ENCODE measurements around the gene CLEC4G. TPM values are rescaled to one million over a fixed set of nuclear protein-coding genes. Genes with fewer than 3 reads are reported as not detected.

Gene CLEC4G
- total and polyA plus RNA-seq, 3 donors from 2014 or later, result 0.71 to 1.2 TPM; not detected in 1

GRCh38 chr19:7736148-7736547 lies 4.2 kb upstream of the CLEC4G start:
- Histone ChIP-seq H3K9me3 (no peaks in the 10 kb centered on the region), H3K27ac (no peak overlapping the region), H3K27me3 (no peaks in the 10 kb centered on the region), H3K4me1 (no peaks in the 10 kb centered on the region), H3K36me3 (ENCODE audit: low read depth, missing control alignments) (no peaks in the 10 kb centered on the region), H3K4me3 (no peak overlapping the region)
- 45 to 77% methylated on average over 1 of the region's 1 CpG for WGBS, 2 donors
- TF ChIP-seq POLR2A (IDR thresholded peaks at IDR 0.05), result no peak
- TF ChIP-seq, protein P1, sequence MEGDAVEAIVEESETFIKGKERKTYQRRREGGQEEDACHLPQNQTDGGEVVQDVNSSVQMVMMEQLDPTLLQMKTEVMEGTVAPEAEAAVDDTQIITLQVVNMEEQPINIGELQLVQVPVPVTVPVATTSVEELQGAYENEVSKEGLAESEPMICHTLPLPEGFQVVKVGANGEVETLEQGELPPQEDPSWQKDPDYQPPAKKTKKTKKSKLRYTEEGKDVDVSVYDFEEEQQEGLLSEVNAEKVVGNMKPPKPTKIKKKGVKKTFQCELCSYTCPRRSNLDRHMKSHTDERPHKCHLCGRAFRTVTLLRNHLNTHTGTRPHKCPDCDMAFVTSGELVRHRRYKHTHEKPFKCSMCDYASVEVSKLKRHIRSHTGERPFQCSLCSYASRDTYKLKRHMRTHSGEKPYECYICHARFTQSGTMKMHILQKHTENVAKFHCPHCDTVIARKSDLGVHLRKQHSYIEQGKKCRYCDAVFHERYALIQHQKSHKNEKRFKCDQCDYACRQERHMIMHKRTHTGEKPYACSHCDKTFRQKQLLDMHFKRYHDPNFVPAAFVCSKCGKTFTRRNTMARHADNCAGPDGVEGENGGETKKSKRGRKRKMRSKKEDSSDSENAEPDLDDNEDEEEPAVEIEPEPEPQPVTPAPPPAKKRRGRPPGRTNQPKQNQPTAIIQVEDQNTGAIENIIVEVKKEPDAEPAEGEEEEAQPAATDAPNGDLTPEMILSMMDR (IDR thresholded peaks at IDR 0.05), result no peak
- no peak for DNase-seq
- intact Hi-C loops (cut with DNase I; ENCODE audit: low total_unique reads), result no loop called here

- intact Hi-C loops (cut with DNase I; ENCODE audit: low total_unique reads), result no loop called here
- WGBS, 2 donors, result 66 to 71% methylated on average over 12 of the region's 12 CpGs
- DNase-seq, result no peak
- H3K9me3 ChIP-seq, result no peaks in the 10 kb centered on the region
- H3K4me3 ChIP-seq, result no peak overlapping the region
- no peaks in the 10 kb centered on the region for H3K36me3 ChIP-seq (ENCODE audit: low read depth, missing control alignments)
- H3K27me3 ChIP-seq, result no peaks in the 10 kb centered on the region
- no peak for TF ChIP-seq POLR2A (IDR thresholded peaks at IDR 0.05)
- H3K27ac ChIP-seq, result no peak overlapping the region
- peaks cover 3% of the 10 kb centered on the region for H3K4me1 ChIP-seq
These were observed 2.6 kb upstream of the CLEC4G start for GRCh38 chr19:7734220-7735203.

DNA sequence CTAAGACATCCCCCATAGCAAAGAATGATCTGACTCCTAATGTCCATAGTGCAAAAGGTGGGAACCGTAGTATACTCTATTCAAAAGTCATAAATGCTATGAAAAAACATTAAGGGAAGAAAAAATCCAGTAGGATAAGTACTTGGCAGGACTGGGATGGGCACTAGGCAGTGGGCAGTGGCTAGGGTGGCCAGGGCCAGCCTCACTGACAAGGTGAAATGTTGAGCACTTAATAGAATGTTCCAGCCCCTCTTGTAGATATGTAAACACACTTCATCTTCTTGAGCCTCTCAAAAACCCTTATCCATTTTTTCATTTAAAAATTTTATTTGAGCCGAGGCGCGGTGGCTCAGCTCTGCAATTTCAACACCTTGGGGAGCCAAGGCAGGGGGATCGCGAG lies 1.5 kb upstream of the CLEC4G start:
- intact Hi-C loops (cut with DNase I; ENCODE audit: low total_unique reads), result no loop called here
- 76 to 77% methylated on average over 6 of the region's 6 CpGs for WGBS, 2 donors
- no peak for TF ChIP-seq POLR2A (IDR thresholded peaks at IDR 0.05)
- TF ChIP-seq, protein P1 (IDR thresholded peaks at IDR 0.05), result no peak

GRCh38 chr19:7731615-7732014 lies 295 bp downstream of the CLEC4G start:
- no peak for DNase-seq
- no peak overlapping the region for H3K27ac ChIP-seq
- 61 to 68% methylated on average over 4 to 5 of the region's 5 CpGs for WGBS, 2 donors
- TF ChIP-seq, protein P1 (IDR thresholded peaks at IDR 0.05), result no peak
- TF ChIP-seq POLR2A (IDR thresholded peaks at IDR 0.05), result no peak
- no peaks in the 10 kb centered on the region for H3K36me3 ChIP-seq (ENCODE audit: low read depth, missing control alignments)
- H3K27me3 ChIP-seq, result no peaks in the 10 kb centered on the region
- H3K4me1 ChIP-seq, result peaks cover 3% of the 10 kb centered on the region
- H3K4me3 ChIP-seq, result no peak overlapping the region
- intact Hi-C loops (cut with DNase I; ENCODE audit: low total_unique reads), result no loop called here
- H3K9me3 ChIP-seq, result no peaks in the 10 kb centered on the region

More for the DNA sequence above, 1.5 kb upstream of the CLEC4G start:
- Histone ChIP-seq H3K27ac (no peak overlapping the region), H3K9me3 (no peaks in the 10 kb centered on the region), H3K4me1 (peaks cover 3% of the 10 kb centered on the region), H3K4me3 (no peak overlapping the region), H3K36me3 (ENCODE audit: low read depth, missing control alignments) (no peaks in the 10 kb centered on the region), H3K27me3 (no peaks in the 10 kb centered on the region)
- no peak for DNase-seq

- no peak for DNase-seq
- no peak for TF ChIP-seq POLR2A (IDR thresholded peaks at IDR 0.05)
- TF ChIP-seq, protein P1 (IDR thresholded peaks at IDR 0.05), result no peak
- WGBS, 2 donors, result 43 to 48% methylated on average over 20 to 39 of the region's 39 CpGs
- Histone ChIP-seq H3K27ac (no peak overlapping the region), H3K27me3 (no peaks in the 10 kb centered on the region), H3K36me3 (ENCODE audit: low read depth, missing control alignments) (no peaks in the 10 kb centered on the region), H3K9me3 (no peaks in the 10 kb centered on the region), H3K4me3 (no peak overlapping the region), H3K4me1 (peaks cover 3% of the 10 kb centered on the region)
- intact Hi-C loops (cut with DNase I; ENCODE audit: low total_unique reads), result no loop called here
These were observed 703 bp downstream of the CLEC4G start for GRCh38 chr19:7731218-7731595.
